AG10803 (cell line): ENCODE measurements around the gene DPP6.

ENCODE experiments used
- DNase-seq: peaks from one replicate; pipeline ENCODE4 v3.0.0; 2010; ENCODE audit warnings: low read depth
- H3K4me3 ChIP-seq: 2 replicates; pipeline ENCODE4 v1.5.1; 2011; ENCODE audit warnings: mild to moderate bottlenecking, low read length, control low read depth
- CTCF ChIP-seq: conservative IDR thresholded peaks from 2 replicates; pipeline ENCODE4 v1.5.1; 2011; ENCODE audit warnings: mild to moderate bottlenecking, low read length, control low read depth, inconsistent platforms

Gene DPP6

GRCh38 chr7:154429666-154430404 lies 377.6 kb downstream of the DPP6 start:
- TF ChIP-seq CTCF = no peak
- no peak overlapping the region for H3K4me3 ChIP-seq
- DNase-seq = no peak

- TF ChIP-seq CTCF = no peak
- no peak overlapping the region for H3K4me3 ChIP-seq
- DNase-seq = no peak
These were observed 378.4 kb downstream of the DPP6 start for GRCh38 chr7:154430640-154431039.

- DNase-seq = no peak
- no peak for TF ChIP-seq CTCF
- no peak overlapping the region for H3K4me3 ChIP-seq
These were observed 378.8 kb downstream of the DPP6 start for GRCh38 chr7:154431045-154431444.

- no peak for DNase-seq
- no peak overlapping the region for H3K4me3 ChIP-seq
- no peak for TF ChIP-seq CTCF
These were observed 381.7 kb downstream of the DPP6 start for GRCh38 chr7:154433632-154434598.

- no peak for TF ChIP-seq CTCF
- no peak overlapping the region for H3K4me3 ChIP-seq
- DNase-seq = no peak
These were observed 384.4 kb downstream of the DPP6 start for GRCh38 chr7:154436560-154436959.

- no peak overlapping the region for H3K4me3 ChIP-seq
- DNase-seq = no peak
- TF ChIP-seq CTCF = no peak
These were observed 385.0 kb downstream of the DPP6 start for GRCh38 chr7:154437234-154437633.
